GM19468 (cell line): ENCODE results near the gene PUM1.
"Not testable (repeated sequence)": the region's sequence is repeated elsewhere in the genome, so short reads cannot be mapped to it uniquely, and the experiment has no call there.

ENCODE experiments used
- ATAC-seq: cut with Tn5 transposase; IDR thresholded peaks from one replicate; pipeline ENCODE4 v1.9.1; 2021; ENCODE audit warnings: mild to moderate bottlenecking, moderate library complexity, moderate number of reproducible peaks; ENCODE audit not compliant: unreplicated experiment; ENCODE audit errors: extremely low read depth

Gene PUM1

DNA sequence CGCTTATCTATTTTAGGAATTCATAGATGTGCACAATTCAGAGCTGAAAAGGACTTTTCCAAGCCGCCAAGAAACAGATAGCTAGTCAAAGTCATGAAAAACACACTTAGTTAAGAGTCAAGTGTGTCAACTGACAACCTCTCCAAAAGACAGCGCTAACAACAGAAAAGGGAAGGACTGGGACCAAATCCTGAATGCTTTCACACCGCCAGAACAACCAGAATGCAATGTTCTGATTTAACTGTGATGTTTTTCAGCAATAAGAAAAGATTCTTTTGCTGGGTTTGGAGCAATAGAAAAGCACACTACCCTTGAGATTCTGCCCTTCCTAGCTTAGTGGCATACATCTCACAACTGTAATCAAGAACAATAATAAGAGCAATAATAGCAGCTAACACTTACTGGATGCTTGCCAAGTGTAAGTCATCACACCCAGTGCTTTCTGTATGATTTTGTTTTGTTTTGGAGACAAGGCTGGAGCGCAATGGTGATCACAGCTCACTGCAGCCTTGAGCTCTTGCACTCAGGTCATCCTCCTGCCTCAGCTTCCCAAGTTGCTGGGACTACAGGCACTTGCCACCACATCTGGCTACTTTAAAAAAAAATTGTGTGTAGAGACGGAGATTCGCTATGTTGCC lies 123.1 kb downstream of the PUM1 start:
- ATAC-seq = no peak

DNA sequence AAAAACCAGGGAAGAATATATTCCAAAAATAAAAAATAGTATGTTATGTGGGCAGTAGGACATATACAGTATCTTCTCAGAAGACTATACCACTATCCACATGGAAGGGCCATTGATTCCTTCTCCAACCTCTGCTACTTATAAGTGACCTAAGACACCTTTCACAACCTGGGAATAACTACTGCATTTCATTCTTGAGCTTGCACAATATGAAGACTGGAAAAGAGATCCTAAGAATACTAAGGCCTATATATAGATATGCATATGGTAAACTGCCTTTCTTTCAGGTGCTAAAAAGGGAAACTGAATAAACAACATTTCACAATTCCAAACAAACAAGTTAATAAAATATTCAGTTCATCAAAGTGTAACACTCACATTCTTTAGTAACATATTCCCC lies 125.0 kb downstream of the PUM1 start:
- ATAC-seq = no peak

DNA sequence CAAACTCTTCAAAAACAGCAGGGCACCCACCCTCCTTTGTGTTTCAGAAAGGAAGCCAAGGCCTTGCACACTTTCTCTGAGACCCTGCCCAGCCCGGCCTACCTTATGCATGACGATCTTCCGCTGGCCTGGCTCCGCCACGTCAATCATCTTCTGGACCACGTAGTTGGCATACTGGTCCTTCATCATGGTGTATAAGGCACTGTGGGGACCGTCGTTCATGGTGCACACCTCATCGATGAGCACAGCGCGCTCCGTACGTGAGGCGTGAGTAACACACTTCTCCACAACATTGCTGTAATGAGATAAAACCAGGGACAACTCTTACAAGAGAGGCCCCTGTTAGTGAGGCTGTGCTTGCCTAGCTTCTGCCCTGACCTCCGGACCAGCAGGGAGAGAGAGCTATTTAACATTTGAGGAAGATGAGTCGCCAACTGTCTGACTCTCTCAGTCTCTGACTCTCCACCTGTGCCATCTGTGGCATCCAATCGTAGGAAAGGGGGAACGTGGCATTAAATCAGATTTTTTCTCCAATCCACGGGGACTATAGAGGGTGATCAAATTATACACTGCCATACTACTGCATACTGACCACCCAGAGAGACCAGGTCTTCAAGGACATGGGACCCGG lies 128.9 kb downstream of the PUM1 start:
- no peak for ATAC-seq

DNA sequence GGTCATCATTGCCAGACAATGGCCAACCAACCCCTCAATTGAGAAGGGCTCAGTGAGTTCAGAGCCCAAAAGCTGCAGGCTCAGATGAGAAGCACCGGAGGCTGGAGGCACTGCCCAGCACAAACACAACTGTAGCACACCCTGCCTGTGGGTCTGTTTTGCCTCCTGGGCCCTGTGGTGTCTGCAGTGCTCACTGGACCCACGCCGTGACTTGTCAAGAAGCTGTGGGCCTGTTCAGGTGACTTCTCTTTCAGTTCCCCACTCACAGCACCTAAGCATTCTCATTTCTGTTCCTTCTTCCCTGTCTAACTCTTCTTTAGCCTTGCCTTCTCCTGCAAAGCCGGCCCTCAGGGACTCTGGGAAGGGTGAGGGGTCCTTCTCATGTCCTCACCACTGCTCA lies 129.8 kb downstream of the PUM1 start:
- ATAC-seq = not testable (repeated sequence)

DNA sequence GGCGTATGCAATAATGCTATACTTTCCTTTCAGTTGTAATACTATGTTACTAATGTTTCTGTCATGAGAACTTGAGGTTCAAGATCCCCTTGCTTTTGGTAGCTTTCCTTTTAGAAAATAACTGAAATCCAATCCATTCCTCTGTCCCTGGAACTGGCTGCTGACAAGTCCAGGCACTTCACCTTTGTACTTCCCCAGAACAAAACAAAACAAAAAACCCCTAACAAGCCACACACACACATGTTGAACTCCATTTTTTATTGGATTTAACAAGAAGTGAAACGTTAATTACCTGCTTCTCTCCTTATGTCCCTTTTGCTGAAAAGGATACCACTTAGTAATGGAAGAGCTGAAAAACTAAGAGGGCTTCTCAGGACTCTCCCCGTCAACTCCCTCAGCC lies 130.9 kb downstream of the PUM1 start:
- no peak for ATAC-seq

DNA sequence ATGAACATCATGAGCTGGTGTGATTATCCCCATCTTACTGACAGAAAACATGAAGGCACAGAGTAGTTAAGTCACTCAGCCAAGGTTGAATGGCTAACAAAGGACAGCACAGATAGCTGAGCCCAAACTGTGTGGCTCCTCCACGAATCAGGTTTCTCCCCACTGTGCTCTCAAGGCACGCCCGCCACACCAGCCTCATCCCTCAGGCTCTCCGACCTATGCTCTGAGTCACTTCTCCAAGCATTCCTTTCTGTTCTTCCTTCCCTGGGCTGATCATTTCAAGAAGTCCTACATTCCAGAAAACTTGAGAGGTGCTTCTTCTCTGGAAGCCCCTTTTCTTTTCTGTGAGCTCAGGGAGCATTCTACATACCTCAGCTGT lies 131.7 kb downstream of the PUM1 start:
- no peak for ATAC-seq

DNA sequence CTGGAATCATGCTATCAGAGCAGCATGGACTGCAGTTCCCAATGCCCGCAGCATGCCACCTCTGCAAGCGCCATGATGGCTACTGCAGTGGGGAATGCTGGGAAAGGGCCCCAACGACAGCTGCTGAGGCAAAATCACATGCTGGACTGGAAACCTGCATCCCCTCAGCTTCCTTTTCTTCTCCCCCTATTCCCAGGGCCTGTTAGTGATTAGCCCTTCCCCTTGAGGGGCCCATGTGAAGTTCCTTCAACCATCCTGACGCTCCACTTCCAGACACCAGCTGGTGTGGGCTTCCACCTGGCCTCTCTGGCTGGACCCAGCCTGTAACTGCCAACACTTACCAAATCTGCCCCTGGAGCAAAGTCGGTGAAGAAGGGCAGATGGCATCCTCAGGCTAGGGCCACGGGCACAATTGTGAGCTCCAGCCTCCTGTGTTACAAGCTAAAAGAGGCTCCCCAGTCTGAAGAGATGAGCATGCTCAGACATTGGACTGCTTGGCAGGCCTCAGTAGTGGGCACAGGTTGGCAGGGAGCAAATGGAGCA lies 134.8 kb downstream of the PUM1 start:
- no peak for ATAC-seq

DNA sequence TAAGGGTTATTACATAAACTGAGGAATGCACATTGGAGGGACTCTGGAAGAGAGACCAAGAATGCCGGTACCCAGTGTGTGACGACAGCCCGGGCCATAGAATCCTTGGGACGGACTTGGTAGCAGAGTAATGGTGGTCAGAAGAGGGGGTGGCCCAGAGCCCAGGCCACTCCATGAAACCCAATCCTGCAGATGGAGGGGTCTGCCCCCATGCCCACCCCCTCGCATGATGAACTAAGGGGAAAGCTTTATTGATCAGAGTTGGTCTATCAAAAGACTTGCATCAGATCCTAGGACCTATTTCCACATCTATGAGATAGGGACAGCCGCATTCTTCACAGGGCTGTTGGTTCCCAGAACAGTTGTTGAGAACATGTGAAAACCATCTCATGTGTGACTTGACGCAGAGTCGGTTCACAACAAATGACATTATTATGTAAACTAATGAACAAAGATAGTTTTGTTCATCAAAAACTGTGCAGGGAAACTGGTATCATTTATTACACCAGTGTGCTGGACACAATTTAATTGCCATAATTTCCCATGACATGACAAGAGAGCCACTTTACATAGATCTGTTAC lies 135.5 kb downstream of the PUM1 start:
- ATAC-seq = no peak

DNA sequence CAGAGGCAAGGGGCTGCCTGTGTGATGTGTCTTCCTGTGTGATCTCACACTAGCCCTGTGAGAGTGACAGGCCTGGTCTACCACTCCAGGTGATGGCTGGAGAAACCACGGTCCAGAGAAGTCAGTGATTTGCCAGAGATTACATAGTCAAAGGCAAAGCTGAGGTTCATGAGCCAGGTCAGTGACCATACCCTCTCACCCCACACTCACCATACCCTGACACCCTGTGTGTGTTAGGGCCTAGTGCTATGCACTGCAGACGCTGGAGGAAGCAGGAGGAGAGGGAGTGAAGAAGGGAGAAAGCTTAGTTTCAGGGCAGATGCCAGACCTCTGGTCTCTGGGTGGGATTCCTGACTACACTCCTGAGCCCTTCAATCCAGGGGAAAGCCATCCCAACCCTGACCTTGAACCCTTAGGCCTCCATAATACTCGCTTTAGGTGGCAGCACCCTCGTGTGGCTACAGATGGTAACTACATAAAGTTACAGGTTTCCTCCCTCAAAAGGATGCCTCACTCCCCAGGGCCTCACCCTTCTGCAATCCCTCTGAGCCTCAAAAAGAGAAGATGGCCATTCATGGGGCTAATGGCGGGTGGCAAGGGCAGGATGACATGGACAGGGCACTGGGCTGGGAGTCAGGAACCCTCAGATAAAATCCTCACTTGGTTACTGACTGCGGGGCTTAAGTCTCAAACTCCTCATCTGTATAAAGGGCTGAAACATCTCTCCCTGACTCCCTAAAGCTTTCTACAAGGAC lies 136.2 kb downstream of the PUM1 start:
- ATAC-seq = no peak

DNA sequence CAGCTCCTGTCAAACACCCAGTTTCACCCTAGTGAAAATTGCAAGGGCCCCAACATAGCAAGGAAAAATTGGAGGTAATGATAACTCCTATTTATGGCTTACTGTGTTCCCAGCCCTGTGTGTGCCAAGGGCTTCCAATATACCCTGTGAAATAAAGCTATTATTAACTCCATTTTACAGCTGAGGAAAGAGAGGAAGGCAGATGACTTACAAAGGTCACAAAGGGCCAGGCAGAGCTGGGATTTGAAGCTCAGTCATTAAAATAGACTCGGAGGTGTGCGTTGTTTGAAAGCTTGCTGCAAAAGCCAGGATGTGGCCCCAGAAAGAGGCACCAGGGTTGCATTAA lies 136.8 kb downstream of the PUM1 start:
- no peak for ATAC-seq

DNA sequence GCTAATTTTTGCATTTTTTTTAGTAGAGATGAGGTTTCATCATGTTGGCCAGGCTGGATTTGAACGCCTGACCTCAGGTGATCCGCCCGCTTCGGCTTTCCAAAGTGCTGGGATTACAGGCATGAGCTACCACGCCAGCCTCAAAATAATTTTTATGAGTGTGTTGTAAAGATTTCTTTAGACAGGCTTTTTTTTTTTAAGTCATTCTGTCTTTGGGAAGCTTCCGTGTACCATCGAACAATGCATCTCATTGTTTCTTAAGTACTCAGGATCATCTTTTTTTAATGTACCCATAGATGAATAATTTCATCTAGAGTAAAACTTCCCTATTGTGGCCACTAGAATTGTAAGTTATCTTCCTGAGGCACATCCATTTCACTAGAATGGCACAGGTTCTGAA lies 137.3 kb downstream of the PUM1 start:
- ATAC-seq = no peak

DNA sequence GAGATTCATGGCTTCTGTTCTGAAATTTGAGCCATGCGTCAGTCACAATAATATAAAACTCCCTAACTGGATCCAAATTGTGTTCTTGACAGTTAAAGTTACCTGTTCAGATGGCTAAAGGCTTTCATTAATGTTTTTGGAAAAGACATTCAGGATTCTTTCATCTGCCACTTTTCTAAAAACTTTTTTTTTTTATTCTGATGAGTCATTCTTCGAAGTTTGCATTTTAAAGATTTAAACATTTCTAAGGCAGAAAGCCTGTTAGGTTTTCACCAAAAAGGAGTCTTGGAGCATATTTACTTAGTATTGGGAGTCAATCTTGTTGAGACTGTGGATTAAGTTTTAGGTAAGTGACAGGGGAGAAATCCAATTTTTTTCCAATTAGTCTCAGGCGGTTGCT lies 138.1 kb downstream of the PUM1 start:
- no peak for ATAC-seq

DNA sequence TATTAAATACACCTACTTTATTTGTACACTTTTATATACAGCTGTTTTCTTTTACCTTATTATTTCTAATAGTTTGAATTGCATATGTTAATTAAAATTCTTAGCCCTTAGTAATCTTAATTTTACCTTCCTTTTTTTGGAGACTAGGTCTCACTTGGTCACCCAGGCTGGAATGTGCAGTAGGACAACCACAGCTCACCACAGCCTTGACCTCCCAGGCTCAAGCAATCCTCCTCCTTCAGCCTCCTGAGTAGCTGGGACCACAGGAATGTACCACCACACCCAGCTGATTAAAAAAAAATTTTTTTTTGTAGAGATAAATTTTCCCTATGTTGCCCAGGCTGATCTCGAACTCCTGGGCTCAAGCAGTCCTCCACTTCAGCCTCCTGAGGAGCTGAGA lies 141.9 kb downstream of the PUM1 start:
- ATAC-seq = no peak

DNA sequence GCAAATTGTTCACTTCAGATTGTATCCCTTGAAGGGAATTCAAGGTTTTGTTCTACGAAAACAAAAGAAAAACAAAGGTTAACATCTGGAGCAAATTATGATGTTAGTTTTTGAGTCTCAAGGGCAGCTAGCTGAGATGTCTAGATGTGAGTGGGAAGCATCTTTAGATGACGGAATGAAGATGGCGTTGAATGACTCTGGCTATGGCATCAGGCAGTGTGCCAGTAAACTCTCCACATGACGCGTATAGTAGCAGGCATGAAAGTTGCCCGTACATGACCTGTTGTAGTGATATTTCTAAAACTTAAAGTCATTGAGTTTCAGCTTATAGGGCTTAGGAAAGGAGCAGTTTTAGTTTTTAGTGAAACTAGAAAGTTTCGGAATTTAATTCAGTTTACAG lies 144.7 kb downstream of the PUM1 start:
- ATAC-seq = no peak

DNA sequence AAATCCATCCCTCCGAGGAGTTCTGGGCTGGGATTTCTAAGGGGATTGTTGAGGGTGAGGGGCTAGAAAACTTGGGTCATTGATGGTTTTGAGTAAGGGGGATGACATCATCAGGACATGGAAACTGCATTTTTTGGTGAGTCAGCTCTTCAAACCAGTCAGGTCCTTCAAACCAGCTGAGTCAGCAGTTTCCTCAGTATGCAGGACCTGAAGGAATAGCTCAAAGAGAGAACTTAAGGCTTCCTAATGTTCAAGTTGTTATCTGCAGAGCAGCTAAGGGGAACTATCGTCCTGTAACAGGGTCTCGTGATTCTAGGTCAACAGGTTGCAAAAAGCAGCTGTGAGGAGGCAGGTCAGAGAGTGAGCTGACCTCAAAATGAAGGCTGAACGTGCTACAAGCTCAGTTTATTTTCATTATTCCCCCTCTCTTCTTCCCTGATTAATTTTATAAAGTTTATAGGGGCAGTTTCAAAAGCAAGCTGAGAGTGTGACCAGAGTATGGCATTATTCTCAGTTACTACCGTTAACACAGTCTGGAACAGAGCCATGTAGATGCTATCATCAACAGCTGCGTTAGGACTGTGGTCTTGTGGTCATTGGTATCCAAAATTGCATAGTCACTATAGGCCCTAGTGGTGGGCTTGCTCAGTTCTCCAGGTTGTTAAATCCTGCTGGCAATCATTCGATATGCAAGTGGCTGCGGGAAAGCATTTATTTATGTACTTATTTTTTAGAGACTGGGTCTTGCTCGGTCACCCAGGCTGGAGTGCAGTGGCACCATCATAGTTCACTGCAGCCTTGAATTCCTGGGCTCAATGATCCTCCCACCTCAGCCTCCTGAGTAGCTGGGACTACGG lies 146.3 kb downstream of the PUM1 start:
- no peak for ATAC-seq

DNA sequence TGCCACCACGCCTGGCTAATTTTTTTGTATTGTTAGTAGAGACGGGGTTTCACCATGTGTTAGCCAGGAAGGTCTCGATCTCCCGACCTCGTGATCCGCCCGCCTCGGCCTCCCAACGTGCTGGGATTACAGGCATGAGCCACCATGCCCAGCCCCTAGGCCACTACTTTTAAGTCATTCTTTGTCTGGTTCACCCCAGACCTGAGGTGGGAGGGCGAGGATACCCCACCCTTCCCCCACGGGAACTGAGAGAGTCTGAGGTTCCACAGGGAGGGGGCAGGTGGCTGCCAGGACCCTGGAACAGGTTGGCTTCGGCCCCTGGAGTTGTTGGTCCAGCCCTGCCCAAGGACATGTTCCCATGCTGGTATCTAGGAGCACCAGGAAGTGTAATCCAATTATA lies 149.2 kb downstream of the PUM1 start:
- no peak for ATAC-seq

DNA sequence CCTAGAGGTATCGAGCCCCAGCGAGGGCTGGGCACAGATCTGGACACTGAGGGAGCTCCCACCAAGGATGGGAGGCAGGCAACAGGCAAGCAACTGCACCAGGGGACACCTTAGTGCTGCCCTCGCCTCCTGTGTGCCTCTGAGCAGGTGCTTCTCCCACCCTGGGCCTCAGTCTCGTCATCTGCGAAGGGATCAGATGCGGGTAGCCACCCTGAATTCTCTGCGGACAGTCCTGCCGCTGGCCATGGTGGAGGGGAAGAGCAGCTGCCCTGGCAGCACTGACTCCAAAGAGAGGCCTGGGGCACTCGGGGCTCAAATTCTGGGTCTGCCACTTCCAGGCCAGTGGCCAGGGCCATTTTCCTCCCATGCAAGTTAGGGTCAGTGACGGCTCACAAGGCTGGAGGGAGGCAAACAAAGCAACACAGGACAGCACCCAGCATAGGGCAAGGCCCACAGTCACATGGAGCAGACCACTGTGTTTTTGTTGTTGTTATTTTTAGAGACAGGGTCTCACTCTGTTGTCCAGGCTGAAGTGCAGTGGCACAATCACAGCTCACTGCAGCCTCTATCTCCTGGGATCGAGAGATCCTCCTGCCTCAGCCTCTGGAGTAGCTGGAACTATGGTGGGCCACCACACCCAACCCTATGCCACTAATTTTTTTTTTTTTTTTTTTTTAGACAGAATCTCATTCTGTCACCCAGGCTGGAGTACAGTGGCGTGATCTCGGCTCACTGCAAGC lies 149.9 kb downstream of the PUM1 start:
- no peak for ATAC-seq

DNA sequence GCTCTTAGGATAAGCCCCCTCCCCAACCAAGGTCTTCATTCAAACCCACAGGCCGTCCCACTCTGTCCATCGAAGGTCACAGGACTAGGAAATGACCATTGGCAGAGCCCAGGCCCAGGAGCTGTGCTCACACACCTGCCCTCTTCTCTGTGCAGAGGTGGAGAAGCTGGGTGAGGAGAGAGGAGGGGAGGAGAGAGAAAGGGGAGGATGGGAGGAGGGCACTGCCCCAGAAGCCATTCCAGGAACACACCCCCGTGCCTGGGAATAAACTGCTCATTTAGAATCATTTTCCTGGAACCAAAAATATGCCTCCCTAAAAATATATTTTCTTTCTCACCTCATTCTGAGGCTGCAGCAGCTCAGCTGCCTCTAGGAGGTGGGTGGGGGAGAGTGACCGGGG lies 150.6 kb downstream of the PUM1 start:
- ATAC-seq = no peak

DNA sequence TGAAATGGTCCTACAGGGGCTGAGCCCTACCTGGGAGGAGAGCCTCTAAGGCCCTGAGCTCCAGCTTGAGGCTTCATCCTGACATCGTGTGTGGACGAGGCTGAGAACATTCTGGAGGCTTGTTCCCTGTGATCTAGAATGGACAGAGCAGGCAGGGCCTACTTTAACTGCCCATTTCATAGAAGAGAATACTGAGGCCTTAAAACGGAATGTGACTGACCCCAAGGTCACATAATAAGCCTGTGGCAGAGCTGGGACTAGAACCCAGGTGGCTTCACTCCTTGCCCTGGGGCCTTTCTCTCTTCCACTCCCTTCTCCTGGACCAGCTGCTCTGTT lies 151.0 kb downstream of the PUM1 start:
- ATAC-seq = no peak
